ENCODE measurements around the gene AAMDC. TPM values are rescaled to one million over a fixed set of nuclear protein-coding genes. Genes with fewer than 3 reads are reported as not detected.

Gene AAMDC
- total and polyA plus RNA-seq, 10 of the 15 experiments (the other 5 are each of a cell fraction or from before 2014, with no cell fraction given) = 3.7 to 38.3 (median 11.2) TPM

- ChIA-PET POLR2A (no interaction called here), RAD21 (ENCODE audit: unreplicated experiment) (no interaction called here), CTCF (interaction anchor here (0.6 kb wide), 1 partner anchor 1234 kb away, joined by 3 read pairs; no protein-coding TSS in a partner anchor), SMC1A (ENCODE audit: uncharacterized antibody, unreplicated experiment) (no interaction called here)
- no peak overlapping the region for H3K27ac ChIP-seq (ENCODE audit: control insufficient read depth, insufficient read depth)
- H3K4me1 ChIP-seq (ENCODE audit: control insufficient read depth, insufficient read depth, low read length) = no peaks in the 10 kb centered on the region
- H2AFZ ChIP-seq (ENCODE audit: control insufficient read depth, low read depth, low read length) = no peak overlapping the region
- no peaks in the 10 kb centered on the region for H3K36me3 ChIP-seq (ENCODE audit: control insufficient read depth in 2 of 2, insufficient read depth in 2 of 2, low read length in 1 of 2)
- no peaks in the 10 kb centered on the region for H3K9me3 ChIP-seq (replicated peaks; ENCODE audit: control insufficient read depth, insufficient read depth, low read length)
- DNase-seq (ENCODE audit: low read depth, low spot score) (no peak), FAIRE-seq (no peak), ATAC-seq (no peak)
- no peak overlapping the region for H3K4me3 ChIP-seq
- in situ Hi-C loops (cut with MboI) = no loop called here
- intact Hi-C loops (cut with micrococcal nuclease; ENCODE audit: unreplicated experiment) = no loop called here
- no peak overlapping the region for H3K4me2 ChIP-seq (ENCODE audit: control insufficient read depth, insufficient read depth)
- no peaks in the 10 kb centered on the region for H3K27me3 ChIP-seq (replicated peaks in 1 of 2; ENCODE audit: control insufficient read depth in 2 of 2, insufficient read depth in 2 of 2, low read length in 1 of 2)
- 91% methylated on average over 1 of the region's 1 CpG for WGBS (ENCODE audit: insufficient coverage, insufficient replicate concordance, low lambda C conversion rate, missing lambda C conversion rate)
- no peaks in the 10 kb centered on the region for H4K20me1 ChIP-seq (ENCODE audit: control insufficient read depth, insufficient read depth)
- BruUV-seq (replicated peaks) = no TSS peak
- H3K9ac ChIP-seq (ENCODE audit: control insufficient read depth, insufficient read depth, low read length) = no peak overlapping the region
- no peaks in the 10 kb centered on the region for H3K79me2 ChIP-seq (ENCODE audit: control insufficient read depth, insufficient read depth, low read length)
- TF ChIP-seq ZBED1 (IDR thresholded peaks at IDR 0.05; ENCODE audit: borderline replicate concordance) = no peak
Measured at GRCh38 chr11:77866336-77866735, 45.4 kb downstream of the AAMDC start.

- WGBS (ENCODE audit: insufficient coverage, insufficient replicate concordance, low lambda C conversion rate, missing lambda C conversion rate) = 91% methylated on average over 4 of the region's 4 CpGs
- intact Hi-C loops (cut with micrococcal nuclease; ENCODE audit: unreplicated experiment) (no loop called here), in situ Hi-C loops (cut with MboI) (no loop called here)
- FAIRE-seq = no peak
- no peaks in the 10 kb centered on the region for H3K4me1 ChIP-seq (ENCODE audit: control insufficient read depth, insufficient read depth, low read length)
- ChIA-PET CTCF (no interaction called here), POLR2A (no interaction called here), SMC1A (ENCODE audit: uncharacterized antibody, unreplicated experiment) (no interaction called here), RAD21 (ENCODE audit: unreplicated experiment) (no interaction called here)
- H3K9ac ChIP-seq (ENCODE audit: control insufficient read depth, insufficient read depth, low read length) = no peak overlapping the region
- no peaks in the 10 kb centered on the region for H3K36me3 ChIP-seq (ENCODE audit: control insufficient read depth in 2 of 2, insufficient read depth in 2 of 2, low read length in 1 of 2)
- DNase-seq (ENCODE audit: low read depth, low spot score) = no peak
- H3K4me3 ChIP-seq = no peak overlapping the region
- no peak overlapping the region for H3K27ac ChIP-seq (ENCODE audit: control insufficient read depth, insufficient read depth)
- ATAC-seq = no peak
- no peaks in the 10 kb centered on the region for H3K9me3 ChIP-seq (replicated peaks; ENCODE audit: control insufficient read depth, insufficient read depth, low read length)
- no peak overlapping the region for H3K4me2 ChIP-seq (ENCODE audit: control insufficient read depth, insufficient read depth)
- no peaks in the 10 kb centered on the region for H3K79me2 ChIP-seq (ENCODE audit: control insufficient read depth, insufficient read depth, low read length)
- no peaks in the 10 kb centered on the region for H3K27me3 ChIP-seq (replicated peaks in 1 of 2; ENCODE audit: control insufficient read depth in 2 of 2, insufficient read depth in 2 of 2, low read length in 1 of 2)
- no TSS peak for BruUV-seq (replicated peaks)
- H4K20me1 ChIP-seq (ENCODE audit: control insufficient read depth, insufficient read depth) = no peaks in the 10 kb centered on the region
- TF ChIP-seq E2F8 (IDR thresholded peaks at IDR 0.05; ENCODE audit: low read depth, partially characterized antibody) (no peak), ATF3 (IDR thresholded peaks at IDR 0.05; ENCODE audit: borderline replicate concordance, extremely low read depth, low read depth, low read length) (no peak), ZNF217 (IDR thresholded peaks at IDR 0.05) (no peak), SMAD1 (IDR thresholded peaks at IDR 0.05; ENCODE audit: low read depth, partially characterized antibody) (no peak), BCLAF1 (IDR thresholded peaks at IDR 0.05) (no peak), SMARCA5 (IDR thresholded peaks at IDR 0.05) (no peak)
- H2AFZ ChIP-seq (ENCODE audit: control insufficient read depth, low read depth, low read length) = no peak overlapping the region
Measured at GRCh38 chr11:77868744-77869143, 47.8 kb downstream of the AAMDC start.
